OCI-LY1 (cell line): ENCODE data around the gene CRYBG1.

ENCODE experiments used
- EZH2 ChIP-seq: fragments of 200-600 bp; sonication (generic), shearing (Covaris generic); IDR thresholded peaks from 2 replicates; pipeline ENCODE4 v1.8.0; 2017; ENCODE audit warnings: borderline replicate concordance, mixed run types, mild to moderate bottlenecking, antibody characterized with exemption, low read length, moderate library complexity, mixed read lengths
- TF ChIP-seq, protein P1 (sequence below): fragments of 200-600 bp; sonication (generic), shearing (Covaris generic); IDR thresholded peaks from 2 replicates; pipeline ENCODE4 v1.5.1; 2017; ENCODE audit warnings: mild to moderate bottlenecking, antibody characterized with exemption, low read length, moderate library complexity, mixed read lengths

DNA sequence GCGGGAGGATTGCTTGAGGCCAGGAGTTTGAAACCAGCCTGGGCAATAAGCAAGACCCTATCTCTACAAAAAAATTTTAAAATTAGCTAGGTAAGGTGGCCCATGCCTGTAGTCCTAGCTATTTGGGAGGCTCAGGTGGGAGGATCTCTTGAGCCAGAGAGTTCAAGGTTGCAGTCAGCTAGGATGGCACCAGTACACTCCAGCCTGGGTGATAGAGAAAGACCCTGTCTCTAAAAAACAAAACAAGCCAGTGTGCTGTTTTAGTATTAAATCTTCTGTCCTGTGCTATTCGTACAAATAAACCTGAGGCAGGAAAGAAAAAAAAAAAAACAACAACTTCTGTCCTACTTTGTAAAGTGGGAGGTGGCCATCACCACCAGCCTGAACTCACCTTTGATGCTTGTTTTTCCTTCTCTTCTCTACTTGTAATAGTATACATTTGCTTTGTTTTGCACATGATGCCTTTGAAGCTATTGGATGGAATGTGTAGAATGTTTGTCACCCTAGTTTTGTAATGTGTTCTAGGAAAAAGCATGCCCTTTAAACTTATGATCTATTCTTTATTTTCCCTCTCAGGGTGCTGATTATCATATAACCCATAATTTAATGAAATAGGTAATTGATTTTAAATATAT, 102.5 kb downstream of the CRYBG1 start:
- TF ChIP-seq, protein P1, sequence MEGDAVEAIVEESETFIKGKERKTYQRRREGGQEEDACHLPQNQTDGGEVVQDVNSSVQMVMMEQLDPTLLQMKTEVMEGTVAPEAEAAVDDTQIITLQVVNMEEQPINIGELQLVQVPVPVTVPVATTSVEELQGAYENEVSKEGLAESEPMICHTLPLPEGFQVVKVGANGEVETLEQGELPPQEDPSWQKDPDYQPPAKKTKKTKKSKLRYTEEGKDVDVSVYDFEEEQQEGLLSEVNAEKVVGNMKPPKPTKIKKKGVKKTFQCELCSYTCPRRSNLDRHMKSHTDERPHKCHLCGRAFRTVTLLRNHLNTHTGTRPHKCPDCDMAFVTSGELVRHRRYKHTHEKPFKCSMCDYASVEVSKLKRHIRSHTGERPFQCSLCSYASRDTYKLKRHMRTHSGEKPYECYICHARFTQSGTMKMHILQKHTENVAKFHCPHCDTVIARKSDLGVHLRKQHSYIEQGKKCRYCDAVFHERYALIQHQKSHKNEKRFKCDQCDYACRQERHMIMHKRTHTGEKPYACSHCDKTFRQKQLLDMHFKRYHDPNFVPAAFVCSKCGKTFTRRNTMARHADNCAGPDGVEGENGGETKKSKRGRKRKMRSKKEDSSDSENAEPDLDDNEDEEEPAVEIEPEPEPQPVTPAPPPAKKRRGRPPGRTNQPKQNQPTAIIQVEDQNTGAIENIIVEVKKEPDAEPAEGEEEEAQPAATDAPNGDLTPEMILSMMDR = no peak
- no peak for TF ChIP-seq EZH2
